GM12874 (cell line): ENCODE measurements around the gene LMNTD1.

Experiments
- CTCF ChIP-seq: IDR thresholded peaks from 2 replicates; pipeline ENCODE4 v1.5.1; 2011; ENCODE audit warnings: low read depth, mild to moderate bottlenecking, control low read depth, low read length, moderate library complexity; ENCODE audit not compliant: insufficient read depth

LMNTD1 gene

GRCh38 chr12:25585662-25586061, 32.6 kb upstream of the LMNTD1 start:
- TF ChIP-seq CTCF, result no peak

DNA sequence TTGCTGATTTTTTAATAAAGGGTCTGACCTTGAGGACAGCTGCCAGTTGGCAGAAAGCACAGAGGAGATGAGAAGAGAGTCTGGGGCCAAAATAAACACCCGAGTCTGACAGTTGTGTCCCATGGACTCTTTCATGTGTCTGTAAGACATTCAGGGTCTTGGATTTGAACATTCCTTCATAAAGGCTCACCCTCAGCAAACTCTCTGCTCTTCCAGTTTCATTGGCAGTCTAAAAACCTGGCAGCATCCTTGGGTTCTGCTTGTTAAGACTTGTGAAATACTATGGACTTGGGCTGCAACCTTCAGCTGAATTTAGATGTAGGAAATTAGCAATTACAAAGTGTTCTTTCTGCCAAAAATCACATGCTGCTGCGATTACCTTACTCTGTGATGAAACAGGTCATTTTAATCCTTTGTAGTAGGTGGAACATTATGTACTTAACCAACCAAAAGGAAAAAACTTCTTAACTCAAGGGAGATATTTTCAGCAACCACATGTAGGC, 32.0 kb upstream of the LMNTD1 start:
- TF ChIP-seq CTCF, result no peak

DNA sequence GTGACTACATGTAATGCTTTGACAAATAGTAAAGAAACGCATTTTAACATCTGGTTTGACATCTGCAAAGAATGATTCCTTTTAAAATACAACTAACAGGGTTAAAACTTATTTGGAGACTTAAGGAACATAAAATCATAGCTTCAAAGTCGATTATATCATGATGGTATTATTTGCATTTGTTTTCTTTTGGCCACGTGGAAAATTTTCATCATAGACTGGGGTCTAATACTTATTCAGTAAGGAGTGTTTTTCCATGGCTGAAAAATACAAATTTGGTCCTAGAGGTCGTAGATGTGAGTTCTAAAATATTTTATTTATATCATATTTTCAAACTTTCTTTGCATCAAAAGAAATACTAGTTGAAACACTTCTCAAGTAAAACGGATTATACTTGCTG, 31.5 kb upstream of the LMNTD1 start:
- TF ChIP-seq CTCF, result no peak

DNA sequence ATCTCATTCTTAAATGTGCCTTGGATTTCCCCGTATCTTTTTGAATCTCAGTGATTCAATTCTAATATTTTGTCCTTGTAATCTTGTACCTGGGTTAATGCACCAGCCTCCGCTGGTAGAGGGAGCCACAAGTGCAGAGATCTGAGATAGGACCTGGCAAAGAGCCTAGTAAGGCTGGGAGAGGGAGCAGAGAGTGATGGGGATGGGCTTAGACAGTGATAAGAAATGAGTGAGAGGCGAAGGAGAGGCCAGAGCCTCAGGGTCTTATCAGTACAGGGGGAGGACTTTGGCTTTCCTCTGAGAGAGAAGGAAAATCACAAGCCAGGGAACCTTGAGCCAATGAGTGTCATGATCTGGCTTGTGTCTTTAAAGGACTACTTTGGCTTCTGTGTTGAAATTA, 30.5 kb upstream of the LMNTD1 start:
- no peak for TF ChIP-seq CTCF

GRCh38 chr12:25581067-25581466, 28.0 kb upstream of the LMNTD1 start:
- TF ChIP-seq CTCF, result no peak

DNA sequence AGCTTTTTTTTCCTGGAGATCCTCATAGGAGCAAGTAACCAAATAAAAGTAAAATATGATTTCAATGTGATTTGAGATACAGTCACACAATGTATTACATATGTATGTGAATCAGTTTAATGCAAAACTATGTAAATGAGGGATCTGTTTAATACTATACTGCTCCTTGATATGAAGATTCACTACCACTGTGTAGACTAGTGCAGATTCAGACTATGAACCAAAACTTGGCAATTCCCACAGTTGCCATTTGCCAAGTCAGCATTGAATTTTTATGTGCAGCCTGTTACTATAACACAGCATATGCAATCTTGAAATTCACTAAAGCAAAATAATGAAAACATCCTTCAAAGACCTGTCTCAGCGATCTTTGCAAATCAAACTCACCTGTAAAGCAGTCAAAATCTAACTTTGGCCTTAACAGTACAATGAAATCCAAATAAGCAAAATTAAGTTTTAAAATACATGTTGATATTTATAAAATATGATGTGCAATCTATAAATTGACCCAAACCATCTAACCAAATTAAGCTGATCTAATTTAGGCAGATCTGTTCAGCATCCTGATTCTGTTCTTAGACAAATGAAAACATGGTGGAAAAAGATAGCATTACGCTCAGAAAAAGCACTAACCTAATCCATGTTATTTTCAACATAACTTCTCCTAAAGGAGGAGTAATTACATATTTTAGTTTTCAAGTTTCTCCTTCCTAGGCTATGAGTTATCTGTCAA, 25.5 kb upstream of the LMNTD1 start:
- no peak for TF ChIP-seq CTCF

DNA sequence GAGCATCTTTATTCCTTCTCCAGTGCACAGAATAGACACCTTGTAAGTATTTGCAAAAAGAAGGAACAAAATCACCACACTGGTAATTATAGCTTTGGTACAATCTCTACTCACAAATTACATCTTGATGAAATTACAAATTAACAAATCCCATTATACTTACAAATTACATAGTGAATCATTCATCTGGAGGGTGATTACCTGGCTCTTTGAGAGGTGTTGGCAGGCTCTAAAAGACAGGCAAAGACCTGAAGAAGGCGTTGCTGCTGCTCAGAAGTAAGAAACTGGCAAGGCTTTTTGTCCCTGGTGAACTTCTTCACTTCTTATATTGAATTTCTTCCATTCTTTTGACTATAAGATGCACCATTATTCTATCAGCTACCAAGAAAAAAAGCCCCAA, 21.7 kb upstream of the LMNTD1 start:
- TF ChIP-seq CTCF, result no peak
